ENCODE results near the gene MERTK. TPM values are rescaled to one million over a fixed set of nuclear protein-coding genes. Genes with fewer than 3 reads are reported as not detected.
"Not testable (repeated sequence)": the region's sequence is repeated elsewhere in the genome, so short reads cannot be mapped to it uniquely, and the experiment has no call there.

The MERTK gene
- total and polyA plus RNA-seq, 4 donors: 9.6 to 61.3 (median 24.2) TPM

- intact Hi-C loops (cut with DNase I): loop anchor here in 1 of 2 donors (10.0 kb wide), 1 partner anchor 54 kb away; no protein-coding TSS in a partner anchor
- ATAC-seq (ENCODE audit: low FRiP score) (no peak), DNase-seq (no peak)
- no peaks in the 10 kb centered on the region for H3K27me3 ChIP-seq (ENCODE audit: control insufficient read depth in 1 of 2, insufficient read depth in 2 of 2, low read length in 1 of 2)
- H3K9me3 ChIP-seq (ENCODE audit: control insufficient read depth, low read length): no peaks in the 10 kb centered on the region
- H3K27ac ChIP-seq (ENCODE audit: low read depth in 1 of 2, low read length in 2 of 2): no peak overlapping the region
- peaks cover 0 to 7% of the 10 kb centered on the region in 2 donors for H3K4me1 ChIP-seq (ENCODE audit: control insufficient read depth in 1 of 2, insufficient read depth in 2 of 2, low read length in 2 of 2)
- no peak overlapping the region for H3K4me3 ChIP-seq (ENCODE audit: low read length in 2 of 2)
- WGBS, 2 donors: 92 to 94% methylated on average over 1 of the region's 1 CpG
- H3K36me3 ChIP-seq (ENCODE audit: control insufficient read depth in 1 of 2, insufficient read depth in 2 of 2, low read length in 1 of 2): no peaks in the 10 kb centered on the region
These were observed 60.5 kb downstream of the MERTK start for GRCh38 chr2:111958901-111959300.

- ATAC-seq (ENCODE audit: low FRiP score) (no peak), DNase-seq (no peak)
- no peak overlapping the region for H3K27ac ChIP-seq (ENCODE audit: low read depth in 1 of 2, low read length in 2 of 2)
- intact Hi-C loops (cut with DNase I): no loop called here
- 16 to 17% methylated on average over 7 of the region's 7 CpGs for WGBS, 2 donors
- H3K27me3 ChIP-seq (ENCODE audit: control insufficient read depth in 1 of 2, insufficient read depth in 2 of 2, low read length in 1 of 2): no peaks in the 10 kb centered on the region
- H3K4me3 ChIP-seq (ENCODE audit: low read length in 2 of 2): no peak overlapping the region
- no peaks in the 10 kb centered on the region for H3K9me3 ChIP-seq (ENCODE audit: control insufficient read depth, low read length)
- H3K4me1 ChIP-seq (ENCODE audit: control insufficient read depth in 1 of 2, insufficient read depth in 2 of 2, low read length in 2 of 2): peaks cover 0 to 10% of the 10 kb centered on the region in 2 donors
- no peaks in the 10 kb centered on the region for H3K36me3 ChIP-seq (ENCODE audit: control insufficient read depth in 1 of 2, insufficient read depth in 2 of 2, low read length in 1 of 2)
These were observed 63.3 kb downstream of the MERTK start for GRCh38 chr2:111961663-111962062.

- intact Hi-C loops (cut with DNase I); H3K36me3 ChIP-seq (ENCODE audit: control insufficient read depth in 1 of 2, insufficient read depth in 2 of 2, low read length in 1 of 2); ATAC-seq (ENCODE audit: low FRiP score); H3K27me3 ChIP-seq (ENCODE audit: control insufficient read depth in 1 of 2, insufficient read depth in 2 of 2, low read length in 1 of 2); DNase-seq; H3K27ac ChIP-seq (ENCODE audit: low read depth in 1 of 2, low read length in 2 of 2); H3K4me3 ChIP-seq (ENCODE audit: low read length in 2 of 2); H3K9me3 ChIP-seq (ENCODE audit: control insufficient read depth, low read length): not testable (repeated sequence)
- peaks cover 0 to 10% of the 10 kb centered on the region in 2 donors for H3K4me1 ChIP-seq (ENCODE audit: control insufficient read depth in 1 of 2, insufficient read depth in 2 of 2, low read length in 2 of 2)
- WGBS, 2 donors: 93% methylated on average over 8 of the region's 9 CpGs
These were observed 64.7 kb downstream of the MERTK start for GRCh38 chr2:111963086-111963485.

- WGBS, 2 donors: 82 to 85% methylated on average over 3 of the region's 4 CpGs
- intact Hi-C loops (cut with DNase I); H3K4me3 ChIP-seq (ENCODE audit: low read length in 2 of 2); H3K27ac ChIP-seq (ENCODE audit: low read depth in 1 of 2, low read length in 2 of 2); H3K36me3 ChIP-seq (ENCODE audit: control insufficient read depth in 1 of 2, insufficient read depth in 2 of 2, low read length in 1 of 2); ATAC-seq (ENCODE audit: low FRiP score); H3K27me3 ChIP-seq (ENCODE audit: control insufficient read depth in 1 of 2, insufficient read depth in 2 of 2, low read length in 1 of 2); DNase-seq; H3K9me3 ChIP-seq (ENCODE audit: control insufficient read depth, low read length): not testable (repeated sequence)
- H3K4me1 ChIP-seq (ENCODE audit: control insufficient read depth in 1 of 2, insufficient read depth in 2 of 2, low read length in 2 of 2): peaks cover 0 to 10% of the 10 kb centered on the region in 2 donors
These were observed 65.1 kb downstream of the MERTK start for GRCh38 chr2:111963508-111963907.

DNA sequence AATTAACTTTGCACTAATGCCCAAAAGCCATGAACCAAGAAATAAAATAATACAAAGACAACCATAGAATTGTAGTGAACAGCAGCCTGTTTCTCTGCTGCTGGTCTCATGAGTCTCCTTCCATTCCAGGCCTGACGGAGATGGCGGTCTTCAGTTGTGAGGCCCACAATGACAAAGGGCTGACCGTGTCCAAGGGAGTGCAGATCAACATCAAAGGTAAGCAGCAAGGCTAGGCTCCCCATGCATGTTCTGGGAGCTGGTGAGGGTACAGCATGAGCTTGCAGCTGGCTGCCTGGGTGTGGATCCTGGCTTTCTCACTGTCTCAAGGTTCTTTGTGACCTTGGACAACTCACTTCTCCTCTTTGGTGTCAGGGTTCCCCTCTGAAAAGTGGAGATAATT lies 66.7 kb downstream of the MERTK start:
- DNase-seq (no peak), ATAC-seq (ENCODE audit: low FRiP score) (no peak)
- Histone ChIP-seq H3K4me3 (ENCODE audit: low read length in 2 of 2) (no peak overlapping the region), H3K27ac (ENCODE audit: low read depth in 1 of 2, low read length in 2 of 2) (no peak overlapping the region), H3K36me3 (ENCODE audit: control insufficient read depth in 1 of 2, insufficient read depth in 2 of 2, low read length in 1 of 2) (peaks cover 0 to 2% of the 10 kb centered on the region in 2 donors), H3K4me1 (ENCODE audit: control insufficient read depth in 1 of 2, insufficient read depth in 2 of 2, low read length in 2 of 2) (peaks cover 0 to 10% of the 10 kb centered on the region in 2 donors), H3K27me3 (ENCODE audit: control insufficient read depth in 1 of 2, insufficient read depth in 2 of 2, low read length in 1 of 2) (no peaks in the 10 kb centered on the region), H3K9me3 (ENCODE audit: control insufficient read depth, low read length) (no peaks in the 10 kb centered on the region)
- intact Hi-C loops (cut with DNase I): no loop called here
- 95 to 99% methylated on average over 3 of the region's 3 CpGs for WGBS, 2 donors

GRCh38 chr2:111966241-111966640 lies 67.8 kb downstream of the MERTK start:
- ATAC-seq (ENCODE audit: low FRiP score) (no peak), DNase-seq (no peak)
- Histone ChIP-seq H3K36me3 (ENCODE audit: control insufficient read depth in 1 of 2, insufficient read depth in 2 of 2, low read length in 1 of 2) (peaks cover 0 to 2% of the 10 kb centered on the region in 2 donors), H3K27me3 (ENCODE audit: control insufficient read depth in 1 of 2, insufficient read depth in 2 of 2, low read length in 1 of 2) (no peaks in the 10 kb centered on the region), H3K4me1 (ENCODE audit: control insufficient read depth in 1 of 2, insufficient read depth in 2 of 2, low read length in 2 of 2) (peaks cover 0 to 10% of the 10 kb centered on the region in 2 donors), H3K4me3 (ENCODE audit: low read length in 2 of 2) (no peak overlapping the region), H3K9me3 (ENCODE audit: control insufficient read depth, low read length) (no peaks in the 10 kb centered on the region), H3K27ac (ENCODE audit: low read depth in 1 of 2, low read length in 2 of 2) (no peak overlapping the region)
- intact Hi-C loops (cut with DNase I): no loop called here
- WGBS, 2 donors: 0 to 3% methylated on average over 1 of the region's 1 CpG

GRCh38 chr2:111967018-111967417 lies 68.6 kb downstream of the MERTK start:
- intact Hi-C loops (cut with DNase I): no loop called here
- Histone ChIP-seq H3K36me3 (ENCODE audit: control insufficient read depth in 1 of 2, insufficient read depth in 2 of 2, low read length in 1 of 2) (peaks cover 0 to 2% of the 10 kb centered on the region in 2 donors), H3K4me1 (ENCODE audit: control insufficient read depth in 1 of 2, insufficient read depth in 2 of 2, low read length in 2 of 2) (peaks cover 0 to 9% of the 10 kb centered on the region in 2 donors), H3K27ac (ENCODE audit: low read depth in 1 of 2, low read length in 2 of 2) (peak overlapping the region in 1 of 2 donors; percentile 49), H3K4me3 (ENCODE audit: low read length in 2 of 2) (no peak overlapping the region), H3K27me3 (ENCODE audit: control insufficient read depth in 1 of 2, insufficient read depth in 2 of 2, low read length in 1 of 2) (no peaks in the 10 kb centered on the region), H3K9me3 (ENCODE audit: control insufficient read depth, low read length) (no peaks in the 10 kb centered on the region)
- 81 to 84% methylated on average over 1 of the region's 1 CpG for WGBS, 2 donors
- no peak for ATAC-seq (ENCODE audit: low FRiP score)
- DNase-seq: no peak

DNA sequence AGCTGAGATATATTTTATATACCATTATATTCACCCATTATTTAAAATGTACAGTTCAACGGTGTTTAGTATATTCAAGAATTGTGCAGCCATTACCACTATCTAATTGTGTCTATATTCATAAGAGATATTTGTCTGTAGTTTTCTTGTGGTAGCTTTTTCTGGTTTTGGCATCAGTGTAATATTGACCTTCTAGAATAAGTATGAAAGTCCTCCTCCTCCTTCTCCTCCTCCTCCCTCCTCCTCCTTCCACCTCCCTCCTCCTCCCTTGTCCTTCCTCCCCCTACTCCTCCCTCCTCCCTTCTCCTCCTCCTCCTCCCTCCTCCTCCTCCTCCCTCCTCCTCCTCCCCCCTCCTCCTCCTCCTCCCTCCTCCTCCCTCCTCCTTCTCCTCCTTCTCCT lies 72.0 kb downstream of the MERTK start:
- Histone ChIP-seq H3K4me1 (ENCODE audit: control insufficient read depth in 1 of 2, insufficient read depth in 2 of 2, low read length in 2 of 2) (peaks cover 2 to 17% of the 10 kb centered on the region in 2 donors), H3K9me3 (ENCODE audit: control insufficient read depth, low read length) (no peaks in the 10 kb centered on the region), H3K36me3 (ENCODE audit: control insufficient read depth in 1 of 2, insufficient read depth in 2 of 2, low read length in 1 of 2) (peaks cover 0 to 2% of the 10 kb centered on the region in 2 donors), H3K27me3 (ENCODE audit: control insufficient read depth in 1 of 2, insufficient read depth in 2 of 2, low read length in 1 of 2) (no peaks in the 10 kb centered on the region), H3K4me3 (ENCODE audit: low read length in 2 of 2) (no peak overlapping the region), H3K27ac (ENCODE audit: low read depth in 1 of 2, low read length in 2 of 2) (no peak overlapping the region)
- 95 to 97% methylated on average over 1 of the region's 1 CpG for WGBS, 2 donors
- ATAC-seq (ENCODE audit: low FRiP score) (no peak), DNase-seq (no peak)
- intact Hi-C loops (cut with DNase I): loop anchor here in 1 of 2 donors (5.0 kb wide), 1 partner anchor 82 kb away; no protein-coding TSS in a partner anchor

DNA sequence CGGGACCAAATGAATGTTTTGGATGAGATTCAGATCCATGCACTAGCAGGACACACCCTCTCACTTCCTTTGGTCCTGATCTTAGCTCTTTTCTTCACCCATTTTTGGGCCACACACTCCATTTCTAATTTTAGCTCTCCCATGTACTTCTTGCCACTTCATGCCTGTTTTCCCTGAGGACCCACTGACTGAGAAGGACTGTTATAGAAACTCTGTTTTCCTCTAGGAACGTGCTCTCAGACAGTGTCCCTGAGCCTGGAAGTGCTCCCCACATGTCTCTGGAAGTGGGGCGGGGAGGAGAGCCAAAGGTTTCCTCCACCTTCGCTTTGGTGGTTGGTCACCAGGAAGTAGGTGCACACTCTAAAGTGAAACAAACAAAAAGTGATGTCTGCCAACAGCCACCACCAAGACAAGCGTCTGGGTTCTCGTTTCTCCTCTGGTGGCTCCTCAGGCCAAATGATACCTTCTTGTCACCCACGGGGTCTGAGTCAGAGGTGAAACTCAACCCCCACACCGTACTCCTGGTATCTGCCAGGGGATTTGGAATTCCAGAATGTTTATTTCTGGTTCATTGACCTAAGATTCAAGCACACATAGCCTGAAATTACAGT lies 74.7 kb downstream of the MERTK start:
- intact Hi-C loops (cut with DNase I): loop anchor here in 1 of 2 donors (1.0 to 5.0 kb wide), 3 partner anchors 27 to 79 kb away; partner anchors contain the start of gene MERTK
- Histone ChIP-seq H3K4me3 (ENCODE audit: low read length in 2 of 2) (no peak overlapping the region), H3K27me3 (ENCODE audit: control insufficient read depth in 1 of 2, insufficient read depth in 2 of 2, low read length in 1 of 2) (no peaks in the 10 kb centered on the region), H3K4me1 (ENCODE audit: control insufficient read depth in 1 of 2, insufficient read depth in 2 of 2, low read length in 2 of 2) (peaks cover 2 to 16% of the 10 kb centered on the region in 2 donors), H3K27ac (ENCODE audit: low read depth in 1 of 2, low read length in 2 of 2) (peak overlapping the region; percentile 78 to 95), H3K9me3 (ENCODE audit: control insufficient read depth, low read length) (no peaks in the 10 kb centered on the region), H3K36me3 (ENCODE audit: control insufficient read depth in 1 of 2, insufficient read depth in 2 of 2, low read length in 1 of 2) (peaks cover 0 to 4% of the 10 kb centered on the region in 2 donors)
- DNase-seq (peak in 1 of 2 donors; percentile 55), ATAC-seq (ENCODE audit: low FRiP score) (peak; percentile 84)
- WGBS, 2 donors: 3 to 5% methylated on average over 8 of the region's 8 CpGs
